HG02981 (cell line): ENCODE results near the gene TMEM242.

Experiments
- ATAC-seq: cut with Tn5 transposase; IDR thresholded peaks from one replicate; pipeline ENCODE4 v1.9.1; 2021; ENCODE audit warnings: mild to moderate bottlenecking, moderate library complexity; ENCODE audit not compliant: unreplicated experiment

Gene TMEM242

DNA sequence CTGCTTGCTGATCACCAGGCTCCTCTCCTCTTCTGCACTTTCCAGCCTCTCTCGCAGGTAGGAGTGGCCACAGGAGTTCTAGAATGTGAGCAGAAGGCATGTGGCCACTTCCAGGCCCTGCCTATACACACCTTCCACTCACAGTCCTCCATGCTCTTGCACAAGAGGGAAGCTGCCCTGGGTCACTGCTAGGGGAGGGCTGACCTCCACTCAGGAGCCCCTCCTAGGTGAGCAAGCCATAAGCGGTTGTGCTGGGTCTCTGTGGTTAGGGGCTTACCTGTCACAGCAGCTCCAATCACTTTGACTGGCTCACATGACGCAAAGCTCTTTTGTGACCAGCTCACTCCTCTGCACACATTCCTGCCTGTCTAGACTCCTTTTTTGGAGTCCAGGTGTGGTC lies 68.2 kb downstream of the TMEM242 start:
- ATAC-seq, result no peak

DNA sequence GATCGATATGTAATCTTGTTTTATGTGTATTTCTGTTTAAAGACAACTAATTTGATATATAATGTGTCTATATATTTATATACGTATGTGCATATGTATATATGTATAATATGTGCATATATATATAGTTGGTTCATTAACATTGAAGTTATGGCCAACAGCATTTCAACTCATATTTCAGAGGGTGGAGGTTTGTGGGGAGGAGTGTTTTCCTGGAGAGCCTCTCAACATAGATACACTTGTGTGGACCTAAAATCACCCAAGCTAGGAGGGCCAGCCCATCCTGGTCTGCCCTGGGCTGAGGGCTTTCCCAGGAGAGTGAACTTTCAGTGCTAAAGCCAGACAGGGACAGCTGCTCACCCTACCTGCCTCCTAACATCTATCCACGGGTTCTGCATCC lies 68.8 kb downstream of the TMEM242 start:
- ATAC-seq, result no peak

DNA sequence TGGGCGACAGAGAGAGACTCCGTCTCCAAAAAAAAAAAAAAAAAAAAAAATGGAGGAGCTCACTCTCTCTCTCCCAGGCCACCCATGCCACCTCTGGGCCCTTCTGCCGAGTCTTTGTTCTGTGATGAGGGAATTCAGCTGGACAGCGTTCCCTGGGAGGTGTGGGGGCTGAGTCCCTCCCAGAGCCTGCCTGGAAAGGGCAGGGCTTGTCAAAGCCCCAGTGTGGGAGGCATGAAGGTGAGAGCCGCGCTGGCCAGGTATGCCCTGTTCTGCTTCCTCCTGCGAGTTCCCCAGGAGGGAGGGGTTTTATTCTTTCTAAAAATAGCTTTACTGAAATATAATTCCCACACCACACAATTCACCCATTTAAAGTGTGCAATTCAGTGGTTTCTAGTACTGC lies 69.6 kb downstream of the TMEM242 start:
- no peak for ATAC-seq

- ATAC-seq, result no peak
These were observed 70.3 kb downstream of the TMEM242 start for GRCh38 chr6:157253017-157253416.

- ATAC-seq, result no peak
These were observed 71.6 kb downstream of the TMEM242 start for GRCh38 chr6:157251586-157252247.

GRCh38 chr6:157249826-157250225 lies 73.5 kb downstream of the TMEM242 start:
- ATAC-seq, result no peak

GRCh38 chr6:157248264-157248663 lies 75.1 kb downstream of the TMEM242 start:
- ATAC-seq, result no peak

DNA sequence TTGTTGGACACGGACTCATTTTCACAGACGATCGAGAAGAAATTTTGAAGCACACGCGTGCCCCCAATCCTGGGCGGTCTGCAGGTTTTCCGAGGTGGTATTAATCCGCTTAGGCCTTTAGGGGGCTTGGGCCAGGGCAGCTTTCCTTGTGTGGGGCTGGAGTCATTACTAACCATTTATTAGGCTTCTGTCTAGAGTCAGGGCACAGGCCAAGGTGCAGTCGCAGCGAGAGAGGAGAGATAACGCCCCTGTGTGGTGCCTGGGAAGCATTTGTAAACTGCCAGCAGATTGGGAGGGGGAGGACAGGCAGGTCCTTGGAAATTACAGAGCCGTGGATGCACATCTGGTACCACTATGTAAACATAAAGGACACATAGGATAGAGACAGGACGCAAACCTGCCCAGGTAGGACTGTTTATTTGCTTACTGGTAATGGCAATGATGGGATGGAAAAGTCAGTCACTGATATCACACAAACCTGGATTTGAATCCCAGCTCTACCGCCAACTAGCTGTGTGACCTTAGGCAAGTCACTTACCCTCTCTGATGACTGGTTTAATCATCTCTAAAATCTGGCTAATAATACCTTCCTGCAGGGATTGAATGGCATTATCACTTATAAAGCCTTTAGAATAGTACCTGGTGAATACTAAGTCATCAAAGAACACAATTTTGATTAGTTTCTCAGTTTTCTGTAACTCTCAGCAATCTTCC lies 76.4 kb downstream of the TMEM242 start:
- ATAC-seq, result no peak

DNA sequence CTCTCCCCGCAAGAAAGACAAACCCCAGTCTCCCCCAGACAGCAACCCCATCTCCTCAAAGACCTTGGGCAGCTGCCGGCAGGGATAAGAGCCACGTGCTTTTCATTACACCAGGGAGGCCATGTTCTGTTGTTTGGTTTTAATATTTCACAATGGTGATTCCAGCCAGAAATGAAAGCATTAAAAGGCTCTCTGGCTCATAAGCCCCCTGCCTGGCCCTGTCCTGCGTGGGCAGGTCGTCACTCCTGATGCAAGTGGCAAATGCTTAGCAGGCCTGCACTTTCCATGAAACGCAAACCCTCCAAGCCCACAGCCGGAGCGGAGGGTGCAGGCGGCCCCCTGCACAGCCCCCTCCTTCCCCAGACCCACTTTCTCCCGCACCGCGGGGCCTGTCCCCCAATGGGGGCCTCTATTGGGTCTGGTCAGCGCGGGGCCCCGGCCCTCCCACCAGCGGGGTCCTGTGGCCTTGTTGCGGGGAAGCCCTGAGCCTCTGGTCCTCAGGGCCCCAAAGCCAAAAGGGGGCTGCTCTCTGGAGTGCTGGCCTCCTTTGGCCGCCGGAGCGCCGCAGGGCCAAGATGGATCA lies 77.2 kb downstream of the TMEM242 start:
- no peak for ATAC-seq

GRCh38 chr6:157245436-157245835 lies 77.9 kb downstream of the TMEM242 start:
- ATAC-seq, result no peak

GRCh38 chr6:157244780-157245179 lies 78.5 kb downstream of the TMEM242 start:
- no peak for ATAC-seq

GRCh38 chr6:157244175-157244574 lies 79.1 kb downstream of the TMEM242 start:
- no peak for ATAC-seq

GRCh38 chr6:157242791-157243190 lies 80.5 kb downstream of the TMEM242 start:
- ATAC-seq, result no peak

DNA sequence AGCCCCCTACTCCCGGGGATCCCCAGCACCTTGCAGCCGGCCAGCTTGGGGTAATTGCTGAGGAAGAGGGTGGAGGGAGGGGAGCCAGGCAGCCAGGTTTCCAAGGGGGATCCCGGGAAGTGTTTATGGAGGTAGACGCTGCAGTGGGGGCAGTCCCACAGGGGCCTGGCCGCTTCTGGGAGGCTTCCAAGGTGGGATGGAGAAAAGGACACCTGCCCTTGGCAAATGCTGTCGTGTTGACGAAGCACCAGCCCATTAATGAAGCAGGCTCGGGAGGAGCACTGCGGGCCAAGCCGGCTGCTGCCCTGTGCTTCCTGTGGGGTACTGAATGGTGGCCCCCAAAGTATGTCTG lies 82.4 kb downstream of the TMEM242 start:
- ATAC-seq, result no peak

DNA sequence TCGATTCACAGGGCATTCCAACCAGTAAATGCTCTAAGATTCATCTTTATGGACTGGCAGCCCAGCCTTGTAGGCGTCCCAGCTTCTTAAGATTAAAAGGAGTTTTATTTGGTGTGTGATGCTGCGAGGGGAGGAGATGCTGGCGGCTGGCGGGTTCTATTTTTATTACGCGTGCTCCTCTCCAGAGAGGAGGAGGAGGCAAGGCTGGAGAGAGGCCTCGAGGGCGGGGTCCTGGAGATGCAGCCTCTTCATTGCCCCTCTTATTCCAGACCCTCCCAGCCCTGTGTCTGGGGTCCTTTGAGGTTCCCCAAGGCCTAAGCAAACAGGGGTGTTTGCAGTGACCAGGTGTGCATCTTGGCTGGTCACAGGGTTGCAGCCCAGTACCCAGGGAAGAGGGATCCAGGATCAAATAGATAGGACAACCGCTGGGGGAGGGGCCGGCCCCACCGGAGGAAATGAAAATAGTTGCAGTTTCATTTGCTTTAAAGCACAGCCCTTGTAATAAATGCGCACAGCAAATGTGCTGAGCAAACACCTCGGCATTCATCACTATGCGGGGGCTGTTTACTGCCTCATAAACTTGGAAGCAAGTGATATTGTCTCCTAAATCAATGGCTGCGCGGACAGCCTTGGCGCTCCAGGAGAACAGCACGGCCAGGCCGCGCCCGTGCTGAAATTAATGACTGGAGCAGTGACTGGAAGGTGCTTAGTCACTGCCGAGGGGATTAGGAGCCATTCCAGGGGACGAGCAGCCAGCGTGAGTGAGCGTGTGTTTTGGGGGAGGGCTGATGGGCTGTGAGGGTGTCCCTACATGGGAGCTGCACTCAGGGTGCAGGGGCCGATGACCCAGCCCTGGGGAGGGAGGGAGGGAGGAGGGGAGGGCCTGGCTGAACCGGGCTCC lies 83.0 kb downstream of the TMEM242 start:
- ATAC-seq, result no peak

DNA sequence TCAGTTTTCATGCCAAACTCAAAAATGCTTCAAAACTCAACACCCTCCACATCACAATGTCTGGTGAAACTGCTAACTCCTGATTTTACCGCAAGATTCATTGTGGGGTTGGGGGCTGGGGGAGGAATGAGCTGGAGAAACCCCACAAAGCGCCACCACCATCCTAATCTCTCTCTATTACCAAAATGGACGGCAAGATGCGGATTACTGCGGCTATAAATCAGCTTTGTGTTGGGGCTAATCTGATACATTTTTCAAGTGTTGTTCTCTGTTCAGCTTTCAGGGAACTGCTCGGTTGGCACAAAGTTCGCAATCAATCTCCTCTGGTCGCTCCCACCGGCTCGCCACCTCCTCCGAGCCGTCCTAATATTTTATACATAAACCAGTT lies 83.7 kb downstream of the TMEM242 start:
- no peak for ATAC-seq
